HepG2 (cell line): Measurements from ENCODE around the gene AKR1C2. TPM values are rescaled to one million over a fixed set of nuclear protein-coding genes. Genes with fewer than 3 reads are reported as not detected.

Experiments
- ELF4 ChIP-seq: sonication (generic); formaldehyde crosslinking; IDR thresholded peaks from 2 replicates; pipeline ENCODE4 v1.5.0; 2020; ENCODE audit warnings: missing genetic modification reagents, mild to moderate bottlenecking, moderate library complexity, borderline replicate concordance
- KDM3A ChIP-seq: IDR thresholded peaks from 2 replicates; pipeline ENCODE4 v1.6.1; 2018; ENCODE audit warnings: low read depth, missing compliant biosample characterization
- MATR3 ChIP-seq: sonication (generic); formaldehyde crosslinking; IDR thresholded peaks from 2 replicates; pipeline ENCODE4 v1.4.0; 2020; ENCODE audit warnings: missing genetic modification reagents
- RARG ChIP-seq: sonication (generic); formaldehyde crosslinking; IDR thresholded peaks from 2 replicates; pipeline ENCODE4 v1.4.0; 2020; ENCODE audit warnings: low read depth, mild to moderate bottlenecking, missing genetic modification reagents
- RBM39 ChIP-seq: fragments of 200-400 bp; formaldehyde crosslinking; IDR thresholded peaks from one replicate; pipeline ENCODE4 v1.6.1; 2018; ENCODE audit warnings: antibody characterized with exemption, mild to moderate bottlenecking, low read depth, low read length; ENCODE audit not compliant: poor library complexity, severe bottlenecking
- RFXANK ChIP-seq: IDR thresholded peaks from 2 replicates; pipeline ENCODE4 v1.6.1; 2016
- SIN3A ChIP-seq: IDR thresholded peaks from 2 replicates; pipeline ENCODE4 v1.6.1; 2011; ENCODE audit warnings: low read depth, mild to moderate bottlenecking, control low read depth, low read length, borderline replicate concordance
- SP140L ChIP-seq: sonication (generic); formaldehyde crosslinking; IDR thresholded peaks from 2 replicates; pipeline ENCODE4 v1.4.0; 2020; ENCODE audit warnings: missing genetic modification reagents, borderline replicate concordance
- polyA plus RNA-seq, 8 experiments: library from polyadenylated mRNA; depleted of rRNA in 3 of 8; stranded (reverse) in 7 of 8; unstranded in 1 of 8; fragments of >200 nt; fragmentation: Illumina TruSeq in 4 of 8; extraction: Trizol in 4 of 8; gene quantifications; 2 replicates each; pipeline versions ENCODE4 v1.2.1 to v1.2.3, GENCODE V29; 2011 to 2016; ENCODE audit warnings: low read depth in 4 of 8, missing spikeins in 1 of 8, mixed read lengths in 1 of 8; ENCODE audit not compliant: insufficient read depth in 1 of 8
- total RNA-seq, 5 experiments: library from RNA; depleted of rRNA; stranded (reverse); fragments of >200 nt; fragmentation: Illumina TruSeq; extraction: Trizol; gene quantifications; 2 replicates each; pipeline ENCODE4 v1.2.3, GENCODE V29; 2016; ENCODE audit warnings: low read depth in 1 of 5
- TF ChIP-seq, protein P1 (sequence below): sonication (generic); formaldehyde crosslinking; IDR thresholded peaks from 2 replicates; pipeline ENCODE4 v1.8.1; 2023; ENCODE audit warnings: mild to moderate bottlenecking, moderate library complexity, missing genetic modification reagents
- TF ChIP-seq, protein P2 (sequence below): sonication (generic); formaldehyde crosslinking; IDR thresholded peaks from 2 replicates; pipeline ENCODE4 v1.8.0; 2022; ENCODE audit warnings: mild to moderate bottlenecking, missing genetic modification reagents; ENCODE audit not compliant: insufficient replicate concordance
- TF ChIP-seq, protein P3 (sequence below): sonication (generic); formaldehyde crosslinking; IDR thresholded peaks from 2 replicates; pipeline ENCODE4 v1.5.0; 2020; ENCODE audit warnings: mild to moderate bottlenecking, missing genetic modification reagents
- TF ChIP-seq, protein P4 (sequence below): sonication (generic); formaldehyde crosslinking; IDR thresholded peaks from 2 replicates; pipeline ENCODE4 v1.4.0; 2020; ENCODE audit warnings: mild to moderate bottlenecking, missing genetic modification reagents
- TF ChIP-seq, protein P5 (sequence below): sonication (generic); formaldehyde crosslinking; IDR thresholded peaks from 2 replicates; pipeline ENCODE4 v1.4.0; 2020; ENCODE audit warnings: missing genetic modification reagents
- TF ChIP-seq, protein P6 (sequence below): sonication (generic); formaldehyde crosslinking; IDR thresholded peaks from 2 replicates; pipeline ENCODE4 v1.8.0; 2022; ENCODE audit warnings: missing genetic modification reagents, low read depth, mild to moderate bottlenecking, borderline replicate concordance

The AKR1C2 gene
- total and polyA plus RNA-seq, 2 of the 13 experiments (the other 11 are each of a cell fraction or from before 2014, with no cell fraction given) = 140 to 900 TPM

DNA sequence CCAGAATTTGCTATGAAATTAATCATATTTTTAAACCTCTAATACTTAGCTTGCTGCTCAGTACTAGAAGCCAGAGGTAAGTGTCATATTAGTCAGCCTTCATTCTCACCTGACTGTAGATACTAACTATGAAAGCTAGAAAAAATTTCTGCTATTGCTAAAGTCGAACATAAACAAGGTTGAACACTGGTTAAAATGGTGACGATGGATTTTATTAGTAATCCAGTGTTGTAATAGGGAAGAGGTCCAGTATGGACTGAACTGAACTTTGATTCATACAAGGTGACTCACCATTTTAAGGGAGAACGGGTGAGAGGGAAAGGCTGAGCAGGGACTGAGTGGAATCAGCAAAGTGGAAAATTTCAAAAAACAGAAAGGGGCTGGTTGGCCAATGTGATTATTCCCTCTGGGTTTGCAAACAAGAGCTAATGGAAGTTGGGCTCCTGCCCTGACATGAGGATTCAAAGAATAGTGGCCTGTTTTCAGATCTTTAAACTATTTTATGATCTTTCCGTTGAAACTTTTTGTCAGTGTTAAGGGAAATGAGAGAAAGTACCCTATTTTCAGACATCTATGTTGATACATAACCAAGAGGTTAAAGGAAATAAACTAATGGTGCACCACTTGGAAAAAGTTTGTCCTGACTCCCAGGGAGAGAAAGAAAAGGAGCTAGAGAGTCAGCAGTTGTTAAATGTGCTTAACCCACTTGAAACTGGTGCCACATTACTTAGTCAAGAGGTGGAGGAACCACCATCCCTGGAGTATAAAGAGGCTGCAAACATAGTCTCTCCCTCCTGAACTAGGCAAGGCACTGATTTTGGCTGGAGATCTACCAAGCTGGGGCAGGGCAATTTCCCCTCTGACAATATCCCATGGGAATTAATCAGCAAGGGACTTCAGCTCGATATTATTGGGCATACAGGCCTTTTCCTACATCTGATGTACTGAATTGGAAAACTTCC lies 55.7 kb downstream of the AKR1C2 start (continued):
- TF ChIP-seq, protein P1, sequence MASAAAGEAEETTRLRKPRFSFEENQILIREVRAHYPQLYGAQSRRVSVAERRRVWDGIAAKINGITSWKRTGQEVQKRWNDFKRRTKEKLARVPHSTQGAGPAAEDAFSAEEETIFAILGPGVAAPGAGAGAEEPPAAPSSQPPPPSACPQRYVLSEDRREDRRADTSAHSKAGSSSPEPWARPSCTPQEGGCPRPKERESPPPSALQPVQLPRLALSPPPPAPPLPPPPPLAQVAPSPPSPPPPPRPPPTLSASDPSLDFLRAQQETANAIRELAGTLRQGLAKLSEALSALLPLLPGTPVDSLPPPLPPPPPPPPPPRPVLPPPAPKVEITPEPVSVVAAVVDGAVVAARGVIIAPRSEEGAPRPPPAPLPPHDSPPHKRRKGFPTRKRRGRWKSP (CRISPR knock-in tag) = no peak; the same call in 1 of the 2 replicates
- TF ChIP-seq SP140L (CRISPR knock-in tag) = no peak
- TF ChIP-seq SIN3A = no peak
- TF ChIP-seq ELF4 (CRISPR knock-in tag) = no peak
- TF ChIP-seq RBM39 = no peak
- TF ChIP-seq RARG = no peak
- TF ChIP-seq, protein P2, sequence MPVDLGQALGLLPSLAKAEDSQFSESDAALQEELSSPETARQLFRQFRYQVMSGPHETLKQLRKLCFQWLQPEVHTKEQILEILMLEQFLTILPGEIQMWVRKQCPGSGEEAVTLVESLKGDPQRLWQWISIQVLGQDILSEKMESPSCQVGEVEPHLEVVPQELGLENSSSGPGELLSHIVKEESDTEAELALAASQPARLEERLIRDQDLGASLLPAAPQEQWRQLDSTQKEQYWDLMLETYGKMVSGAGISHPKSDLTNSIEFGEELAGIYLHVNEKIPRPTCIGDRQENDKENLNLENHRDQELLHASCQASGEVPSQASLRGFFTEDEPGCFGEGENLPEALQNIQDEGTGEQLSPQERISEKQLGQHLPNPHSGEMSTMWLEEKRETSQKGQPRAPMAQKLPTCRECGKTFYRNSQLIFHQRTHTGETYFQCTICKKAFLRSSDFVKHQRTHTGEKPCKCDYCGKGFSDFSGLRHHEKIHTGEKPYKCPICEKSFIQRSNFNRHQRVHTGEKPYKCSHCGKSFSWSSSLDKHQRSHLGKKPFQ (CRISPR knock-in tag) = no peak
- TF ChIP-seq MATR3 (CRISPR knock-in tag) = no peak
- no peak for TF ChIP-seq RFXANK (CRISPR knock-in tag)
- TF ChIP-seq, protein P3, sequence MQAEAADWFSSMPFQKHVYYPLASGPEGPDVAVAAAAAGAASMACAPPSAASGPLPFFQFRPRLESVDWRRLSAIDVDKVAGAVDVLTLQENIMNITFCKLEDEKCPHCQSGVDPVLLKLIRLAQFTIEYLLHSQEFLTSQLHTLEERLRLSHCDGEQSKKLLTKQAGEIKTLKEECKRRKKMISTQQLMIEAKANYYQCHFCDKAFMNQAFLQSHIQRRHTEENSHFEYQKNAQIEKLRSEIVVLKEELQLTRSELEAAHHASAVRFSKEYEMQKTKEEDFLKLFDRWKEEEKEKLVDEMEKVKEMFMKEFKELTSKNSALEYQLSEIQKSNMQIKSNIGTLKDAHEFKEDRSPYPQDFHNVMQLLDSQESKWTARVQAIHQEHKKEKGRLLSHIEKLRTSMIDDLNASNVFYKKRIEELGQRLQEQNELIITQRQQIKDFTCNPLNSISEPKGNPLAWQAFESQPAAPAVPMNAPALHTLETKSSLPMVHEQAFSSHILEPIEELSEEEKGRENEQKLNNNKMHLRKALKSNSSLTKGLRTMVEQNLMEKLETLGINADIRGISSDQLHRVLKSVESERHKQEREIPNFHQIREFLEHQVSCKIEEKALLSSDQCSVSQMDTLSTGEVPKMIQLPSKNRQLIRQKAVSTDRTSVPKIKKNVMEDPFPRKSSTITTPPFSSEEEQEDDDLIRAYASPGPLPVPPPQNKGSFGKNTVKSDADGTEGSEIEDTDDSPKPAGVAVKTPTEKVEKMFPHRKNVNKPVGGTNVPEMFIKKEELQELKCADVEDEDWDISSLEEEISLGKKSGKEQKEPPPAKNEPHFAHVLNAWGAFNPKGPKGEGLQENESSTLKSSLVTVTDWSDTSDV = no peak
- TF ChIP-seq, protein P4, sequence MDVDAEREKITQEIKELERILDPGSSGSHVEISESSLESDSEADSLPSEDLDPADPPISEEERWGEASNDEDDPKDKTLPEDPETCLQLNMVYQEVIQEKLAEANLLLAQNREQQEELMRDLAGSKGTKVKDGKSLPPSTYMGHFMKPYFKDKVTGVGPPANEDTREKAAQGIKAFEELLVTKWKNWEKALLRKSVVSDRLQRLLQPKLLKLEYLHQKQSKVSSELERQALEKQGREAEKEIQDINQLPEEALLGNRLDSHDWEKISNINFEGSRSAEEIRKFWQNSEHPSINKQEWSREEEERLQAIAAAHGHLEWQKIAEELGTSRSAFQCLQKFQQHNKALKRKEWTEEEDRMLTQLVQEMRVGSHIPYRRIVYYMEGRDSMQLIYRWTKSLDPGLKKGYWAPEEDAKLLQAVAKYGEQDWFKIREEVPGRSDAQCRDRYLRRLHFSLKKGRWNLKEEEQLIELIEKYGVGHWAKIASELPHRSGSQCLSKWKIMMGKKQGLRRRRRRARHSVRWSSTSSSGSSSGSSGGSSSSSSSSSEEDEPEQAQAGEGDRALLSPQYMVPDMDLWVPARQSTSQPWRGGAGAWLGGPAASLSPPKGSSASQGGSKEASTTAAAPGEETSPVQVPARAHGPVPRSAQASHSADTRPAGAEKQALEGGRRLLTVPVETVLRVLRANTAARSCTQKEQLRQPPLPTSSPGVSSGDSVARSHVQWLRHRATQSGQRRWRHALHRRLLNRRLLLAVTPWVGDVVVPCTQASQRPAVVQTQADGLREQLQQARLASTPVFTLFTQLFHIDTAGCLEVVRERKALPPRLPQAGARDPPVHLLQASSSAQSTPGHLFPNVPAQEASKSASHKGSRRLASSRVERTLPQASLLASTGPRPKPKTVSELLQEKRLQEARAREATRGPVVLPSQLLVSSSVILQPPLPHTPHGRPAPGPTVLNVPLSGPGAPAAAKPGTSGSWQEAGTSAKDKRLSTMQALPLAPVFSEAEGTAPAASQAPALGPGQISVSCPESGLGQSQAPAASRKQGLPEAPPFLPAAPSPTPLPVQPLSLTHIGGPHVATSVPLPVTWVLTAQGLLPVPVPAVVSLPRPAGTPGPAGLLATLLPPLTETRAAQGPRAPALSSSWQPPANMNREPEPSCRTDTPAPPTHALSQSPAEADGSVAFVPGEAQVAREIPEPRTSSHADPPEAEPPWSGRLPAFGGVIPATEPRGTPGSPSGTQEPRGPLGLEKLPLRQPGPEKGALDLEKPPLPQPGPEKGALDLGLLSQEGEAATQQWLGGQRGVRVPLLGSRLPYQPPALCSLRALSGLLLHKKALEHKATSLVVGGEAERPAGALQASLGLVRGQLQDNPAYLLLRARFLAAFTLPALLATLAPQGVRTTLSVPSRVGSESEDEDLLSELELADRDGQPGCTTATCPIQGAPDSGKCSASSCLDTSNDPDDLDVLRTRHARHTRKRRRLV (CRISPR knock-in tag) = no peak; the same call in 1 of the 2 replicates
- TF ChIP-seq, protein P5, sequence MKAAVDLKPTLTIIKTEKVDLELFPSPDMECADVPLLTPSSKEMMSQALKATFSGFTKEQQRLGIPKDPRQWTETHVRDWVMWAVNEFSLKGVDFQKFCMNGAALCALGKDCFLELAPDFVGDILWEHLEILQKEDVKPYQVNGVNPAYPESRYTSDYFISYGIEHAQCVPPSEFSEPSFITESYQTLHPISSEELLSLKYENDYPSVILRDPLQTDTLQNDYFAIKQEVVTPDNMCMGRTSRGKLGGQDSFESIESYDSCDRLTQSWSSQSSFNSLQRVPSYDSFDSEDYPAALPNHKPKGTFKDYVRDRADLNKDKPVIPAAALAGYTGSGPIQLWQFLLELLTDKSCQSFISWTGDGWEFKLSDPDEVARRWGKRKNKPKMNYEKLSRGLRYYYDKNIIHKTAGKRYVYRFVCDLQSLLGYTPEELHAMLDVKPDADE (CRISPR knock-in tag) = no peak
- no peak for TF ChIP-seq KDM3A (CRISPR knock-in tag)
- TF ChIP-seq, protein P6, sequence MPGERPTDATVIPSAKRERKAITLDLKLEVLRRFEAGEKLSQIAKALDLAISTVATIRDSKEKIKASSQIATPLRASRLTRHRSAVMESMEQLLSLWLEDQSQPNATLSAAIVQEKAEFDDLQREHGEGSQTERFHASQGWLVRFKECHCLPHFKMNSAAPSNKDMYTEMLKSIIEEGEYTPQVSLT (CRISPR knock-in tag) = no peak
